Calu3 (cell line): ENCODE measurements around the gene KCNQ5. TPM values are rescaled to one million over a fixed set of nuclear protein-coding genes. Genes with fewer than 3 reads are reported as not detected.

Experiments used
- BruUV-seq: library from RNA; stranded (reverse); fragments of 400-500 nt; replicated peaks from 2 replicates; lab custom pipeline; 2021; lab: Mats Ljungman, UMichigan
- CTCF ChIA-PET: fragments of 300-600 bp; sonication (Branson Sonifier 250); formaldehyde crosslinking; loops from one replicate; lab custom pipeline; 2022; ENCODE audit warnings: antibody characterized with exemption; lab: Charles Lee
- DNase-seq: peaks from one replicate; pipeline ENCODE4 v3.0.0; 2022
- H3K27ac Mint-ChIP-seq: one replicate; pipeline ENCODE4 v1.8.0; 2022; ENCODE audit warnings: mixed read lengths; ENCODE audit not compliant: unreplicated experiment
- H3K27me3 Mint-ChIP-seq: one replicate; pipeline ENCODE4 v1.8.0; 2022; ENCODE audit warnings: mixed read lengths; ENCODE audit not compliant: unreplicated experiment
- H3K36me3 Mint-ChIP-seq: one replicate; pipeline ENCODE4 v1.8.0; 2022; ENCODE audit warnings: mild to moderate bottlenecking, moderate library complexity, mixed read lengths; ENCODE audit not compliant: insufficient read depth, unreplicated experiment
- H3K4me1 Mint-ChIP-seq: one replicate; pipeline ENCODE4 v1.8.0; 2022; ENCODE audit warnings: mild to moderate bottlenecking, low read depth, mixed read lengths; ENCODE audit not compliant: unreplicated experiment
- H3K4me3 Mint-ChIP-seq: one replicate; pipeline ENCODE4 v1.8.0; 2022; ENCODE audit warnings: mild to moderate bottlenecking, low read depth, moderate library complexity, mixed read lengths; ENCODE audit not compliant: unreplicated experiment
- H3K9me3 Mint-ChIP-seq: one replicate; pipeline ENCODE4 v1.8.0; 2022; ENCODE audit warnings: low read depth, mixed read lengths; ENCODE audit not compliant: unreplicated experiment
- intact Hi-C: fragments of 100-400 bp; cut with micrococcal nuclease; formaldehyde crosslinking; loops from one replicate; pipeline ENCODE4 v1.10.0; 2022; ENCODE audit not compliant: unreplicated experiment
- total RNA-seq: library from RNA; stranded (reverse); gene quantifications from 2 replicates; pipeline ENCODE4 v1.2.3, GENCODE V29; 2022
- TF ChIP-seq, protein P1 (sequence below): fragments of 200-600 bp; IDR thresholded peaks from one replicate; pipeline ENCODE4 v1.8.0; 2022; ENCODE audit warnings: antibody characterized with exemption; ENCODE audit not compliant: unreplicated experiment

KCNQ5 gene
- total RNA-seq, 1 experiment from 2014 or later: not detected

DNA sequence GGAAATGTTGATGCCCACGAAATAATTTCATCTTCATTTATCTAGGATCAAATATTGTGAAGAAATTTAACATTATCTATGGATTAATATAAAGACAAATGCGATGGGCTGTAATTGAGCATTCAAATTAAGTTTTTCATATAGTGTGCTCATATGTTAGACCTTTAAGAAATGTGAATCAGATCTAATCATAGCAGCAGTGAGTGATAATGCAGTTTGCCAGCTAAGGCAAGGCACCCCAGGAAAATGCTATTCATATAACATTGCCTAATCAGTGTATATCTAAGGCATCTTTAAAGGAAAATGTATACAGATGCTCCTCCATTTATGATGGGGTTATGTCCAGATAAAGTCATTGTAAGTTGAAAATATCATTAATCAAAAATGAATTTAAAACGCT lies 135.2 kb downstream of the KCNQ5 start:
- intact Hi-C loops: no loop called here
- BruUV-seq: no TSS peak
- Mint-ChIP-seq H3K27me3 (no peaks in the 10 kb centered on the region), H3K4me1 (no peaks in the 10 kb centered on the region), H3K4me3 (no peak overlapping the region), H3K9me3 (no peaks in the 10 kb centered on the region), H3K36me3 (no peaks in the 10 kb centered on the region), H3K27ac (no peak overlapping the region)
- DNase-seq: no peak
- CTCF ChIA-PET: no interaction called here
- TF ChIP-seq, protein P1, sequence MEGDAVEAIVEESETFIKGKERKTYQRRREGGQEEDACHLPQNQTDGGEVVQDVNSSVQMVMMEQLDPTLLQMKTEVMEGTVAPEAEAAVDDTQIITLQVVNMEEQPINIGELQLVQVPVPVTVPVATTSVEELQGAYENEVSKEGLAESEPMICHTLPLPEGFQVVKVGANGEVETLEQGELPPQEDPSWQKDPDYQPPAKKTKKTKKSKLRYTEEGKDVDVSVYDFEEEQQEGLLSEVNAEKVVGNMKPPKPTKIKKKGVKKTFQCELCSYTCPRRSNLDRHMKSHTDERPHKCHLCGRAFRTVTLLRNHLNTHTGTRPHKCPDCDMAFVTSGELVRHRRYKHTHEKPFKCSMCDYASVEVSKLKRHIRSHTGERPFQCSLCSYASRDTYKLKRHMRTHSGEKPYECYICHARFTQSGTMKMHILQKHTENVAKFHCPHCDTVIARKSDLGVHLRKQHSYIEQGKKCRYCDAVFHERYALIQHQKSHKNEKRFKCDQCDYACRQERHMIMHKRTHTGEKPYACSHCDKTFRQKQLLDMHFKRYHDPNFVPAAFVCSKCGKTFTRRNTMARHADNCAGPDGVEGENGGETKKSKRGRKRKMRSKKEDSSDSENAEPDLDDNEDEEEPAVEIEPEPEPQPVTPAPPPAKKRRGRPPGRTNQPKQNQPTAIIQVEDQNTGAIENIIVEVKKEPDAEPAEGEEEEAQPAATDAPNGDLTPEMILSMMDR: no peak

- H3K27me3 Mint-ChIP-seq: no peaks in the 10 kb centered on the region
- CTCF ChIA-PET: no interaction called here
- TF ChIP-seq, protein P1: no peak
- H3K36me3 Mint-ChIP-seq: no peaks in the 10 kb centered on the region
- intact Hi-C loops: no loop called here
- H3K9me3 Mint-ChIP-seq: no peaks in the 10 kb centered on the region
- H3K4me1 Mint-ChIP-seq: no peaks in the 10 kb centered on the region
- H3K27ac Mint-ChIP-seq: no peak overlapping the region
- DNase-seq: no peak
- H3K4me3 Mint-ChIP-seq: no peak overlapping the region
- no TSS peak for BruUV-seq
Measured at GRCh38 chr6:72757926-72758325, 136.1 kb downstream of the KCNQ5 start.

DNA sequence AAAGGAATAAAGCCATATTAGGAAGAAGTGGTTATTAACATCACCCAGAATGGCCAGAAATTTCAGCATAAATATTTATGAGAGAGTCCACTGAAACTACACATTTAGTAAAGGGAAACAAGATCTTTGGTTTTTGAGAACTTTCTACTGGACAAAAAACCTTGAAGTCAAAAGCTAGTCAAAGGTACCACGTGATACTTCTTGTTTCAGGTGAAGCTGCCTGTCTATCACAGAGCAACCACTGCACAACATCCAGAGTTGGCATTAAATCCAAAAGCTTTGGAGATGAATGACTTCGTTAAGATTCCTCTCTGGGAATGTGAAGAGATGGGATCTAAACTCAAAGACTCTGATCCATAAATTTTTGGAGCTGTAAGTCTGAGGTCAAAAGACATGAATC lies 137.0 kb downstream of the KCNQ5 start:
- no peak for DNase-seq
- intact Hi-C loops: no loop called here
- TF ChIP-seq, protein P1: no peak
- no peaks in the 10 kb centered on the region for H3K27me3 Mint-ChIP-seq
- no peaks in the 10 kb centered on the region for H3K36me3 Mint-ChIP-seq
- H3K4me3 Mint-ChIP-seq: no peak overlapping the region
- CTCF ChIA-PET: no interaction called here
- no peaks in the 10 kb centered on the region for H3K4me1 Mint-ChIP-seq
- BruUV-seq: no TSS peak
- no peak overlapping the region for H3K27ac Mint-ChIP-seq
- H3K9me3 Mint-ChIP-seq: no peaks in the 10 kb centered on the region

- CTCF ChIA-PET: interaction anchor here (0.7 kb wide), 1 partner anchor 548 kb away, joined by 3 read pairs; no protein-coding TSS in a partner anchor
- BruUV-seq: no TSS peak
- intact Hi-C loops: no loop called here
Measured at GRCh38 chr6:72760114-72760793, 138.4 kb downstream of the KCNQ5 start.

More at GRCh38 chr6:72760114-72760793, 138.4 kb downstream of the KCNQ5 start:
- DNase-seq: no peak
- H3K9me3 Mint-ChIP-seq: no peaks in the 10 kb centered on the region
- no peaks in the 10 kb centered on the region for H3K36me3 Mint-ChIP-seq
- TF ChIP-seq, protein P1: no peak
- no peak overlapping the region for H3K27ac Mint-ChIP-seq
- no peak overlapping the region for H3K4me3 Mint-ChIP-seq
- no peaks in the 10 kb centered on the region for H3K27me3 Mint-ChIP-seq
- H3K4me1 Mint-ChIP-seq: no peaks in the 10 kb centered on the region
